CD4-positive, alpha-beta T cell treated with Interleukin-15 for 4 hours (primary cell): ENCODE results near the gene MYLK4.

Experiments used
- DNase-seq: peaks from one replicate; pipeline ENCODE4 v3.0.0-alpha.2; 2020; ENCODE audit warnings: low spot score

The MYLK4 gene

DNA sequence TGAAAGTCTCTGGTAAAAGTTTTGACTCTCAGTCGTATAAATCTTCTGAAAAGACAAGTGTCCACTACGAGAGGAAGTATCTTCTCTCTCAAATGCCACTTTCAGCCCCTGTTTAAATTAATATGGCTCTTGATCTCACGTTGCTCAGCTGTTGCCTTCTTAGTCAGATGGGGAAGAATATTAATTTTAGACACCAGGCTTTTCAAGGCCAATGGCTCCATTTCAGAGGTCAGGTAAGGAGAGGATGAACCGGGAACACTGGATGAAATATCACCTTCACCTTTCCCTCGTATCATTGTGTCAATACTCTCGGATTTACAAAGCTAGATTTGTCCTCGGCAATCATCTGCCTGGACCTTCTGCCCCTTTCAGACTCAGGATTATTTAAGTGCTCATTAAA lies at the start of gene MYLK4:
TSS of gene MYLK4 (minus strand) at position 91 of the 400 bp plus-strand sequence. CDS start 1,628 bp downstream, outside the sequence.
- DNase-seq, result no peak

DNA sequence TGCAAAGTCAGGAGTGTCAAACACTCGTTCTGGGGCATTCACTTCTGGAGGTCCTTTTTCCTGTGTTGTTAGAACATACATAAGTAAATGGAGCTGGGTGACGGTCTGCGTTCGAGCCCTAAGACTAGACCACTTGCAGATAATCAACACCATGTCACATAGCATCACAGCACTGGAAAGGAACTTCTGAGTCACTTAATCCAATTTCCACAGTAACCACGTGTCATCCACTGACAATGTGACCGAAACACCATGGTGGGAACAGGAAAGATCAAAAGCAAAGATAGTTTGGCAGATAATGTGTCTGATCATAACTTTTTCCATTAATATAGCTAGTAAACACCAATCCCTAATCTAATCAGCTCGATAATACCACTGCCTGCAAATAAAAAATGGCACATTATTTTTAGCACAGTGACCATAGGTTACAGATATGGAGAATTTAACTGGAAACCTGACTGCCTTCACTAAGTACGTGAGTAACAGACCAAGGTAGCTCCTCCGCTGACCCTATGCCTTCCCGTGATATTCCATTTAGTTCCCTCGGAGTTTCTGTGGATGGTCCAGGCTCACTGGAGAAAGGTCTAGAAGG lies 49.3 kb upstream of the MYLK4 start:
- DNase-seq, result no peak

DNA sequence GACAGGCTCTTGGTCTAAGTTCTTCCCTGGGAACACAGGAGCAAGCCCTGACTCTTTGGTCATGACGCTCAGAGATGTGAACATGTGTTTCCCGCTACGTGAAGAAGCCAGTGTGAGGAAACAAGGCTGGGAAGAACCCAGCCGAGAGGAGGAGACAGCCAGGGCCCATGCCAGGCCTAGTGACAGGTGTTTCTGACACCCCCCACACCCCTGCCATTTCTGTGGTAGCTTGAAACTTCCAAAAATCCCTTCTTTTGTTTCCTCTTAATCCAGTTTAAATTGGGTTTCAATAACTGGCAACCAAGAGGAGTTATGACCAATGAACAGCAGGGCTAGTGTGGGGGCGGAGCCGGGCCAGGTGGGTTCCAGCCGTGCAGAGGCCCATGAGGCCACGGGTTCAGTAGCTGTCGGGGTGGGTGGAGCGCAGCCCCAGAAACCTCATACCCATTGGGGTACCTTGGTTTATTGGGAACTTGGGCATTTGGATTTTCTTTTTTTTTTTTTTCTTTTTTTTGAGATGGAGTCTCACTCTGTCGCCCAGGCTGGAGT lies 47.9 kb upstream of the MYLK4 start:
- DNase-seq, result no peak

DNA sequence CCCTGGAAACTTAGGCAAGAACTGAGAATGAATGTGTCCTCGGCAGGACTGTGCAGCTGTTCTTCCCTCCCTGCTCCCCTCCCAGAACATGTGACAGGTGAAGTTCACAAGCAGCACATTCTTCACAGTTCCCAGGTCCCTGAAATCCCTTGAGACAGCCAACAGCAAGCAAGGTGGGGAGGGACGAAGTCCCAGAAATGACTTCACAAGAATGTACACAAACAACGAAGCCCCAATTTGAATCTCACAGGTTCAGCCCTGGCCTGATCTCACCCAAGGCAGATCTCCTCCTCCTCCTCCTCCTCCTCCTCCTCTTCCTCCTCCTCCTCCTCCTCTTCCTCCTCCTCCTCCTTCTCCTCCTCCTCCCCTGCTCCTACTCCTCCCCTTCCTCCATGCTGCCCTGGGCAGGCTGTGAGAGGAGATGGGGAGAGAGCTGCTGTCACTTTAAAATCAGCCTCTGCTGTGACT lies 46.9 kb upstream of the MYLK4 start:
- no peak for DNase-seq

DNA sequence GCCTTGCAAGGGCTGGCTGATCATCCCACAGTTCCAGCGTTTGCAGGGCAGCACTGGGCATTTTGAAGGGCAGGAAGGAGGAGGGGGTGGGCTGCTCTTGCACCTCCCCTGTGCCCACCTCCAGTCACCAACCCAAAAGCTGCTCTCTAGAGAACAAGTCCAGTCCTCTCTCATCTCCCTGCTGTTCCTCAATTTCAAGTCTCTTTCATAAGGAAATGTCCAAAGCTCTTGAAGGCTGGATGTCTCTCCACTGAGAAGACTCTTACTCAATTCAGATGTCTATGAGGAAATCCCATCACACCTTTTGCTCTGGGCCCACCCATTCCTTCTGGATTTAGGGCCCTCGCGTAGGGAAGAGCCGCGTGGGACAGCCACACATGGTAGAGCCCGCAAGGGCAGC lies 46.1 kb upstream of the MYLK4 start:
- DNase-seq, result no peak

DNA sequence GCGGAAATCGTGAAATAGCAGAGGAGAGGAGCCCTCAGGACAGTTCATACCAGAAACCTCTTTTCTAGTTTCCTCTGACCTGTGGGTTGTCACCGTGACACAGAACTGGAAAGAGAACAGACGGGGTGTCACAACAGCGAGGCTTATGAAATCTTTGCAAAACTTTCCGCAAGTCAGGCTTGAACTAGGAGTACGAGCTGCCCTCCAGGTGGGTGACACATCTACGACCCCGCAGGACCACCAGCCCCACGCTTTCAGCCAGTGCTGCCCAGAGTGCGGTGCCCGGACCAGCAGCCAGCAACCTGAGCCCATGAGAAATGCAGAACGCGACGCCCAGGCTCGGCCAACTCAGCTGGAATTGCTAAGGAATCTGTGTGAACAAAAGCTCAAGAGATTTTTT lies 45.2 kb upstream of the MYLK4 start:
- no peak for DNase-seq

DNA sequence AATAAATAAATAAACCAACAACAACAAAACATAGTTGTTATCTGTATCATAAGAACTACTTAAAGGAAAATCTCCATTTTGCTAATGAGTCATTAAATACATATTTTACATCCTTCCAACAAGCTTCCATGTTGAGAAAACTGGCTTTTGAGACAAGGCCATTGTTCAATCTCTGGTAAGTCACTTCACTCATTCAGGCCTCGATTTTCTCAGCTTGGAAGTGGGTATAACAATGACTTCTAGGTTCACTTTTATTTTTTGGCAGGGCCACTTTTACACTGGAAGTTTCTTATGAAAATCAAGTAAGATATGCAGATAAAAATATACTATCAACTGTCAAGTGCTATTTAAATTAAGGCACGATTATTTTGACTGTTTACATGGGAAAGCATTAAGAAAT lies 44.4 kb upstream of the MYLK4 start:
- no peak for DNase-seq

DNA sequence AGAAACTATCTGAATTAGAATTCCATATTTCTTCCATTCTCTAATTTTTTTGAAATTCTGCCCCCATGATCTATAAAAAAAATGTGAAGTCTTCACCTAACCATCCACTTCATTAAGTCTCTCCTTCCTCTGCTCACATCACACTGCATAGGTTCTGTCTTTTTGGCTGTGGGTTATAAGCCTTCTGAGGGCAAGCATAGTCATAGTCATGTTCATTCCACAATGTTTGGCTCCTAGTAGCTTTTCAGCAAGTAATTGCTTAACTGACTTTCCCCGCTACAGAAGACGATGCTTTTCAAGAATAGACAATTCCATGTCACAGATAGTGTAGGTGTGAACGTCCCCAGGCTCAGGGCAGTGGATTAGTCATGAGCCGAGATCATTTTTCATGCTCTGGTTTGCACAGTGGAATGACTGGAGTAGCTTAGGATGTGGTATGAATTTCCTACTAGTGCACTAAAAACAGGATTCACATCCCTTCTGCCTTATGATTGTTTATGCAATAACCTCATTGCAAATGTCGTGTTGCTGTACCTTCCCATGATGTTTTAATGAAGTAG lies 43.5 kb upstream of the MYLK4 start:
- no peak for DNase-seq

DNA sequence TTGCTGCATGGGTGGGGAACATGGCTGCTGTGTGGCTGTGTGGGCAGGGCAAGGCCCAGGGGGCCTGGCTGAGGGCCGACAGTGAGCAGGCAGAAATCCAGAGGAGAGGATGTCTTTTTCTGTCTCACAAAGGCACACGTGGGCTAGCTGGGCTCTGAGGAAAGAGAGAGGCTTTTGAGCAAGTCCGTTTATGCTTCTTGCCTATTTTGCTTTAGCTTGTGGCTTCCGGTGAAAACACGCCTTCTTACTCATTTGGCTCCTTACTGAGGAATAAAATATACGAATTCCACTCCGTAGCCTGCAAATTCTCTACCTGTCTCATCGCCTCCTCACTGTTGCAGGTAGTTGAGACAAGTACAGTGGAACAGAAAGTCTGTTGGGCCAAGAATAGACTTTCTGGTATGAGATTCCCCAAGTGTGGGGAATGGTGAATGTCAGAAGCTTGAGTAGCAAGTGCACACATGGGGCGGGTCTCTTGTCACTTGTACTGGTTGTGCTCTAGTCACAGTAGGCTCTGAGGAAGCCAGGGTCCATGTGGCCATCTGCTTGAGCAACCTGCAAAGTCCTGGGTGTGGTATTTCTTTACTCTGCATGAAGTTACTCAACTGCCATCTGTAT lies 42.9 kb upstream of the MYLK4 start:
- DNase-seq, result peak; percentile 39

DNA sequence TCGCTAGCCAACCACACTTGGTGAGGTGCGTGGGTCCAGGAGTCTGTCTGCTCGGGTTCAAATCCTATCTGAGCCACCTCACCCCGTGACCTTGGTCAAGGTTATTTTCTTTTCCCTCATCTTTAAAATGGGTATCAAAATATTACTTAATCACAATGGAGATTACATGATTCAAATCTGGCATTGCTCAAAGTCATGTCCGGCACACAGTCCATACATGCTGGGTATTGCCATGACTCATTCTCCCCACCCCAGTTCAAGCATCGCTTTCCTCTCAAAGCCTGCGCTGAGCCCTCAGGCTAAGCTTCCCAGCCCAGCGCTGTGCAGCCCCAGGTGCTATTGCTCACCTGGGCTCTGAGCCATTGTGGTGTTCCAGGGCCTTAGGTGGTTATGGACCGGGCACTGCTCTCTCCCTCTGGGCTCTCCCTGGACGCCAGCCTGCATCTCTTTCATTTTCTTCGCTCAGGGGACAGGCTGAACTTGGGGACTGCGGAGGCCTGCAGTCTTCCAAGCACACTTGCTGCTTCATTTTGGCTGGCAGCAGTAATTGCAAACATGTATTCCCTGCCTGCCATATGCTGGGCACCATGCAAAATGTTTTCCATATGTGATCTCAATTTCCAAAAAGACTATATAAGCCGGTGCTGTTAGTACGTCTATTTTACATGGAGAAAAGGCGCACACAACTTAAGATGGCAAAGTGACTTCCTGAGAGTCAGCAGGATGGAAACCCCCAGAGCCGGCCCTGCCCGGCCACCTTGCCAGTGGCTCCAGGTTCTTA lies 41.8 kb upstream of the MYLK4 start:
- no peak for DNase-seq

DNA sequence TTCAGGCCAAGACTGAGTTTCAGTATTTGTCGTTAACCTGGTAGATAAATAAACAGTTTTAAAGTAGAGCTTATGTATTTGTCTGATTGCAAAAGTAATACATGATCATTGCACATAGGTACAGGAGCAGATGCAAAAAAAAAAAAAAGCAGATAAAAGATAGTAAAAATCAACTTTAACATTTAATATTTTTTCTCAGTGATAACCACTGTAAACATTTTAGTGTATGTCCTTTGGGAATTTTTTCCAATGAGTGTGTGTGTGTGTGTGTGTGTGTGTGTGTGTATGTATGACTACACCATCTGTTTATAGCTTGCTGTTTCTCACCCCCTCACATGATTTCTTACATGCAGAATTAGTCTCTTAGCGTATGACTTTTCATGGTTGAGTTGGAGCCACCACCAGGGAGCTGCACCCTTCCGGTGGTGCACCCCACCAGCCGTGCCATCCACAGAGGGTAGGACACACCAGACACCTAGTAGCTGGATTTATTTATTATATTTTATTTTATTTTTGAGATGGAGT lies 40.8 kb upstream of the MYLK4 start:
- no peak for DNase-seq

DNA sequence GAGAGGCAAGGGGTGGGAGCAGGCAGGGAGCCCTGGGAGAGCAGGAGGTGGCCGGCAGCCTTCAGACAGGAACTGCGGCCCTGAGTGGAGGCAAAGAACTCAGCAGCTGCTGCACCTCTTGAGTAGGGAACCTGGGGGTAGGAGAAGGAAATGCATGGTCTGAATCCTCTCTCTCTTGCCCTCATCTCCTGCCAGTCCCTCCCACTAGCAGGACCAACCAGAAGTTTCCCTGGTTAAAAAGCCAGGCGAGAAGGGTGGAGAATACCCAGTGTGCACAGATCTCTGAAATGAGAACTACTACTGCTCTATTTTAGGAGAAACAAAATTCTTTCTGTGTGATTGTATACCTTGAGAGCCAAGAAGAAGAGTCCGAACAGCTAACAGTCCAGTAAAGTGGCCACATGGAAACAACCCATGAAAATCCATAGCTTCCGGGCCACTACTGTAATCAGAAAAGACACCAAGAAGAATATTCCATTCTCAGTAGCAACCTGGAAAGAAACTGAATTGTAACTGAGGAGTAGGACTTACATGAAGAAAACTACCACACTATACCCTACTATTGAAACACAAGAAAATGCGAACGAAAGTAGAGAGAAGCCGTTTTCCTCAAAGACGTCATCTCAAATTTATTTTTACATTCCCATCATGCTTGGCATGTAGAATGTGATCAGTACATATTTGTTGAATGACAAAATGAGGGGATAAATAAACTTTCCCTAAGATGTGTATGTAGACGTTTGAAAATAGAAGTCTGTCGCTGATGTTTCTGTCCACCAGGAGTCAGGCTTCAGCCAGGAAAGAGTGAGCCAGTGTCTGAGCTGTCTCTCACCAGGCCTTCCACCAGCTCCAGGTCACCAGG lies 40.1 kb upstream of the MYLK4 start:
- peak; percentile 61 for DNase-seq

DNA sequence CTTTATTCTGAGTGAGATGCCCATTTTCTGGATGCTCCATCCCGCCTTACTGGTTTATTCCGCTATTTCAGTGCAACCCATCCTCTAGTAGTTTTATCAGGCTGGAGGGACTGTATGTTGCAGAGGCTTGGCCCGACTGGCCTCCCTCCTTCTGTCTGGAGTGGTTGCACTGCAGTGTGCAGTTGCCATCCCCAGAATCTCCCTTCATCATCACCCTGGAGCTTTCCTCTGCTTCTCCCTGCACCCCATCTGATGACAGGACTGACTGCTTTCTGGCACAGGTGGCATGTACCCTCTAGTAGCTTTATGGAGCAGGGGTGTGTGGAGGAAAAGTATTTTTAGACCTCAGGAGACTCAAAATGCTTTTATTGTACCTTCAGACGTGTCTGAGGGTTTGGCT lies 35.5 kb upstream of the MYLK4 start:
- no peak for DNase-seq

DNA sequence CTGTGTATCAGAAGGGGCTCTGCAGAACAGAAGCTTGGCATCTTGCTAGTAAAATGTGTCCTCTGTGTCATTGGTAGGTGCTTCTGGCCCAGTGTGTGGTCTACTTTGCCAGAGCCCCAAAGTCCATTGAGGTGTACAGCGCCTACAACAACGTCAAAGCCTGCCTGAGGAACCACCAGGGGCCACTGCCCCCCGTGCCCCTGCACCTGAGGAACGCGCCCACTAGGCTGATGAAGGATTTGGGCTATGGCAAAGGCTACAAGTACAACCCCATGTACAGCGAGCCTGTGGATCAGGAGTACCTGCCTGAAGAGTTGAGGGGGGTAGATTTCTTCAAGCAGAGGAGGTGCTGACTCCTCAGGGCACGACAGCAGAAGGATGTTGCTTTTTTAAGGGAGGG lies 34.2 kb upstream of the MYLK4 start:
- no peak for DNase-seq

DNA sequence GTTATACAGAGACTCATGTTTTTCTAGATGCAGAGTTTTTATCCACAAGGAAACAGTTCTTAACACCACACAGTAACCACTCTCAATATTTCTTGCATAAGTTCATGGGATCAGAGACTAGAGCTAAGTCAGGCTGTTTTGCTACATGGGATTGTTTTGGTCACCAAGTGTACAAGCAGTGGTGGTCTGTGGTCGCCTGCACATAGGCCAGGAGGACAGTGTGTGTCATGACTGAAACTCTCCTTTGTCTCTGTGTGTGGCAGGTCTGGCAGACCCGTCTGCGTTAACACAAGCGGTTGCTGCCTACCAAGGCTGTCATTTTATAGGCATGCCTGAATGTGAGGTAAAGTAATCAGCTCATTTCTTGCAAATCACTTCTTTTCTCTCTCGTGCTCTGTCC lies 33.3 kb upstream of the MYLK4 start:
- no peak for DNase-seq

DNA sequence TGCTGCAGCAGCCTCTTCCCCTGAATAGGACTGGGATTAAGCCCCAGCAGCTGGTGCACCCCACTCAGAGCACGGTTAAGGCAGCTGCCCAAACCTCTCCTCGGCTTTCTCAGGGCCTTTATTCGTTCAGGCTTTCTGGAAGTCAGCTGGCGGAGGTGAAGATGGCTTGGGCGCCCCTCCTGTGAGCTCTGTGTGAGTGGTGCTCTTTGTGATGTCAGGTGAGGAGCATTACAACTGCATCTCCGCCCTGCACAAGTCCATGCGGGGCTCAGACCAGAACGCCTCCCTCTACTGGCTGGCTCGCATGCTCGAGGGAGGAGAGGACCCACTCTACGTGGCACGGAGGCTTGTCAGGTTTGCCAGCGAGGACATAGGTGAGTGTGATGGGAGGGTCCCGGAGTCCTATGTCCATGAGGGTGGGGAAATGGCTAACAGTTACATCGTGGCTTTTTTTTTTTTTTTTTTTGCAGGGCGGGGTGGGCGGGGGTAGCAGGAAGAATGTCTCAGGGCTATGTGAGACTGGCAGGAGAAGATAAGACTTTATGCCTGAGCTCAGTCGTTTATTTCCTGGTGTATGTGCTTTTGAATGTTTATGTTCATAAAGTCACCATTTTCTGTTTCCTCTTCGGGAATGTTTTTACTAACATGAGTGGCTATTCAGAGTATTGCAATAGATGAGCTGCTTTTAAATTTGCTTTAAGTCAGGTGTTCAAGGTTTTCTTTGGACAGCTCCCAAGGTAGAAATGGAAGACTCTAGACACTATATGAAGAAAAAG lies 32.7 kb upstream of the MYLK4 start:
- DNase-seq, result no peak

DNA sequence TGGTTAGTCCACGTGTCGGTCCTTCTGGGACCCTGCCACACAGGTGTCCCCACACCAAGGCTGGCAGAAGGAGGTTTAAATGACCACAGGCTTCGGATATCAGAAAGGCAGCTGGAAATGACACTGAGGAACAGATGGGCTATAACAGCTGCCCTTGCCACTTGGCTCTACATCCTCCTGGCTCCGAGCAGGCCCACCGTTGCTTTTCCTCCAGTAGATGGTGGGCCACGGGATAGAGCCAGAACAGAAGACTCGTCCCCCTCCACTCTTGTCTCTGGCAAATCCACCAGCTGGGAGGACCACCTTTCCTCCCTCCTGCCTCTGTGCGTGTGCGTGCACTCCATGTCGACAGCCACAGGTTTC lies 32.1 kb upstream of the MYLK4 start:
- no peak for DNase-seq

DNA sequence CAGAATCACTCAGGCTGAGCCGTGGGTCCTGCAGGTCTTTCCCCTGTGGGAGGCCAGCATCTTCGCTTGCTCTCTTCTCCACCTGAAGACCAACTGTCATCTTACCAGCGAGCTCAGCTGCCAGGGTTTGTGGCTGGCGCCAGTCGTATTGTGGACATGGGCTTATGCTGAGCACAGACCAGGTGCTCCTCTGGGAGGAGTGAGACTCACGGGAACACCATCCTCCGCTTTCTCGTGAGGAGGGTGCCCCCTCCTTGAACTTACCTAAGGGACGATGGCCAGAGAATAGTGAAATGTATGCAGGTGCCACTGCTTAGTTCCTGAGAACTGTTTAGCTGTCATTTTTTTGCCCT lies 31.6 kb upstream of the MYLK4 start:
- DNase-seq, result no peak

DNA sequence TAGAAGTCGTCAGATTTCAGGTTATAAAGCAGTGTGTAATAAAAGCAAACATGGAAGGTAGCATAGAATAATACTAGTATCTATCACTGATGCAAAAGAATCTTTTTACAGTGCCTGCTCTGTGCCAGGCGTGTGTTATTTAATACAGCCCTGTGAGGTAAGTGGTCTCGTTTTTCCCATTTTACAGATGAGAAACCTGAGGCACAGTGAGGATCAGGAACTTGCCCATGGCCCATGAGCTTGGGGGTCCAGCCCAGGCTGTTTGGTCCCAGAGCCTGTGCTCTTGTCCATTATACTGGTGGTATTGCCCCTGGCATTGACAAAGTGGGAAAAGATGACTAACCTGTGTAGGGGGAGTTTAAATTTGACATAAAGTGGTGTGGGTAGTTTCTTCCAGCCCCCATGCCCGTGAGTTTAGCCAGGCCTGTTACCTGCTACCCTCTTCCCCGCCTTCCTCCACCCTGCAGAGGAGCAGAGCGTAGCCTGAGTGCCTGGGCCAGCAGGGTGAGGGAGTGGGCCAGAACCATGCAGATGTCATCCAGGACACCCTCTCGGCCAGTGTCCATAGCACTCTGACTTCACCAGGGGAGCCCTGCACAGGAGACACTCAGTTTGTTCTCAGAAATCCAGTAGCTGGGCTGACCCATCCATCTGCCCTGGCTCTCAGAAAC lies 31.1 kb upstream of the MYLK4 start:
- DNase-seq, result no peak

DNA sequence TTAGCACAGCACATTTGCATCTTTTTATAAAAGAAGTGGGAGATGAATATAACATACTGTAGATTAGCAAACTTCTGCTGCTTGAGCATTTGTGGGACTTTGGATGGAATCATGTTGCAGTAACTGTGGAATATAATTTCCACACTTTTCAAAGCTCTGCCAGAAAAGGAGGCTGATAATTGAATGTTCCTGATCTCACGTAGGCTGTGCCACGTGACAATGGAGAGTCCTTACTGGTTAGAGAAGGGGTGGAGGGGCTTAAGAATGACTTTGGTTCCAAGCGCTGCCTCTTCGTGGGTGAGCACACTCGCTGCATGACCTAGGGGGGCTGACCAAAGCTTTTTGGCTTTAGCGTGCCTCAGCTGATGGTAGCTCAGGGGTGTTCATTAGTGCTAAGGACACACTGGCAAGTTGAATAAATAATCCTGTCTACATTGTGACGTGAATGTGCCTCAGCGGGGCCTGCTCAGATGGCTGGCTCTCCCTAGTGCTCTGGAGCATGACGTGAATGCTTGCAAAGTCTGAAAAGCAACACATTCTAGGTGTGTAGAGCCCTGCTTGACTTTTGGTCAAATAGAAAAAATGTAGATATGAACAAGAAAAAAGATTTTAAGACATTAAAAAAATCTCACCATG lies 29.5 kb upstream of the MYLK4 start:
- DNase-seq, result no peak
